H1 (cell line): ENCODE data around the gene IKZF3. TPM values are rescaled to one million over a fixed set of nuclear protein-coding genes. Genes with fewer than 3 reads are reported as not detected.

ENCODE experiments used
- CTCF ChIA-PET: fragments of 300-600 bp; sonication (Branson Sonifier 250); formaldehyde crosslinking; loops from one replicate; lab custom pipeline; 2021; ENCODE audit not compliant: partially characterized antibody; lab: Charles Lee
- POLR2A ChIA-PET: fragments of 300-600 bp; sonication (Branson Sonifier 250); formaldehyde crosslinking; loops from one replicate; lab custom pipeline; 2021; ENCODE audit warnings: inconsistent platforms; ENCODE audit not compliant: partially characterized antibody; lab: Charles Lee
- DNase-seq, 2 experiments: peaks; one replicate each; pipeline versions ENCODE4 v3.0.0 to v3.0.0-alpha.2; 2010 to 2022; ENCODE audit warnings: low spot score in 2 of 2, low read depth in 1 of 2, mixed read lengths in 1 of 2
- FAIRE-seq: peaks from 2 replicates; lab custom pipeline; 2011; peaks lifted over from hg19 to GRCh38; lab: Jason Lieb, UNC
- H2AFZ ChIP-seq: 2 replicates; pipeline ENCODE4 v1.8.1; 2012; ENCODE audit warnings: low read length, inconsistent platforms
- H2AK5ac ChIP-seq: 2 replicates; pipeline ENCODE4 v1.6.1; 2013; ENCODE audit warnings: low read depth, low read length
- H2BK120ac ChIP-seq: replicated peaks from 2 replicates; pipeline ENCODE3; 2013; ENCODE audit warnings: low read depth, low read length, inconsistent platforms
- H2BK12ac ChIP-seq: 2 replicates; pipeline ENCODE4 v1.6.1; 2013; ENCODE audit warnings: low read depth, low read length
- H2BK15ac ChIP-seq: 2 replicates; pipeline ENCODE4 v1.6.1; 2013; ENCODE audit warnings: low read length
- H2BK20ac ChIP-seq: 2 replicates; pipeline ENCODE4 v1.6.1; 2013; ENCODE audit warnings: low read length
- H2BK5ac ChIP-seq: 2 replicates; pipeline ENCODE4 v1.6.1; 2013; ENCODE audit warnings: low read depth, low read length
- H3K14ac ChIP-seq: 2 replicates; pipeline ENCODE4 v1.6.1; 2013; ENCODE audit warnings: inconsistent platforms; ENCODE audit not compliant: insufficient read length
- H3K18ac ChIP-seq: 2 replicates; pipeline ENCODE4 v1.6.1; 2013; ENCODE audit warnings: low read length; ENCODE audit errors: extremely low read depth
- H3K23ac ChIP-seq: 2 replicates; pipeline ENCODE4 v1.6.1; 2013; ENCODE audit warnings: inconsistent platforms; ENCODE audit not compliant: insufficient read length
- H3K23me2 ChIP-seq: 2 replicates; pipeline ENCODE4 v1.6.1; 2013; ENCODE audit warnings: low read depth, low read length
- H3K27ac ChIP-seq: 2 replicates; pipeline ENCODE4 v1.6.1; 2011; ENCODE audit warnings: low read depth, low read length, inconsistent platforms
- H3K27me3 ChIP-seq, 4 experiments: replicated peaks in 1 of 4; 1 replicate in 1 of 4; 2 replicates in 3 of 4; pipeline versions ENCODE4 v1.6.1 to v1.8.1; 2011 to 2013; ENCODE audit warnings: low read length in 3 of 4, mild to moderate bottlenecking in 3 of 4, inconsistent platforms in 2 of 4, mixed read lengths in 2 of 4, moderate library complexity in 1 of 4; ENCODE audit not compliant: control insufficient read depth in 3 of 4, insufficient read depth in 3 of 4; ENCODE audit errors: extremely low read depth in 1 of 4
- H3K36me3 ChIP-seq, 4 experiments: 2 replicates each; pipeline versions ENCODE4 v1.6.1 to v1.8.1; 2011 to 2013; ENCODE audit warnings: mild to moderate bottlenecking in 4 of 4, low read length in 3 of 4, moderate library complexity in 2 of 4, control low read depth in 1 of 4, inconsistent platforms in 1 of 4; ENCODE audit not compliant: insufficient read depth in 4 of 4, control insufficient read depth in 2 of 4
- H3K4ac ChIP-seq: replicated peaks from 2 replicates; pipeline ENCODE3; 2013; ENCODE audit warnings: low read length, low read depth, mixed read lengths, inconsistent platforms; ENCODE audit not compliant: insufficient read length
- H3K4me1 ChIP-seq, 4 experiments: replicated peaks in 1 of 4; 1 replicate in 1 of 4; 2 replicates in 3 of 4; pipeline versions ENCODE4 v1.6.1 to v1.8.1; 2011 to 2013; ENCODE audit warnings: low read length in 3 of 4, inconsistent platforms in 2 of 4, mixed read lengths in 1 of 4; ENCODE audit not compliant: insufficient read depth in 4 of 4, control insufficient read depth in 3 of 4
- H3K4me2 ChIP-seq, 2 experiments: 2 replicates each; pipeline versions ENCODE4 v1.6.1 to v1.8.1; 2011 to 2013; ENCODE audit warnings: low read depth in 2 of 2, low read length in 2 of 2, control low read depth in 1 of 2, inconsistent platforms in 1 of 2, mild to moderate bottlenecking in 1 of 2; ENCODE audit not compliant: insufficient read depth in 1 of 2
- H3K4me3 ChIP-seq, 4 experiments: fragments of 200-600, 300-600 bp in 1 of 4; sonication (generic), shearing (Covaris generic), sonication (Bioruptor Twin) in 1 of 4; 2 replicates each; pipeline versions ENCODE4 v1.5.1 to v1.8.1; 2011 to 2016; ENCODE audit warnings: low read length in 4 of 4, low read depth in 3 of 4, control low read depth in 2 of 4, inconsistent platforms in 2 of 4, mild to moderate bottlenecking in 2 of 4, mixed read lengths in 1 of 4, moderate library complexity in 1 of 4; ENCODE audit not compliant: insufficient read depth in 2 of 4; ENCODE audit errors: extremely low read depth in 1 of 4
- H3K56ac ChIP-seq: replicated peaks from 2 replicates; pipeline ENCODE3; 2013; ENCODE audit warnings: low read depth, mild to moderate bottlenecking, mixed read lengths, low read length, inconsistent platforms; ENCODE audit not compliant: insufficient read length
- H3K79me1 ChIP-seq: 2 replicates; pipeline ENCODE4 v1.6.1; 2013; ENCODE audit warnings: low read depth, low read length, control low read depth
- H3K79me2 ChIP-seq, 2 experiments: 2 replicates each; pipeline versions ENCODE4 v1.6.1 to v1.8.1; 2012 to 2013; ENCODE audit warnings: low read length in 2 of 2, mild to moderate bottlenecking in 2 of 2, inconsistent platforms in 1 of 2; ENCODE audit not compliant: insufficient read depth in 2 of 2, control insufficient read depth in 1 of 2
- H3K9ac ChIP-seq, 4 experiments: replicated peaks in 1 of 4; 1 replicate in 1 of 4; 2 replicates in 3 of 4; pipeline versions ENCODE4 v1.6.1 to v1.8.1; 2011 to 2013; ENCODE audit warnings: low read depth in 3 of 4, low read length in 3 of 4, control low read depth in 2 of 4, mild to moderate bottlenecking in 2 of 4, moderate library complexity in 2 of 4, inconsistent platforms in 1 of 4; ENCODE audit errors: extremely low read depth in 1 of 4
- H3K9me3 ChIP-seq, 2 experiments: 2 replicates each; pipeline versions ENCODE4 v1.6.1 to v1.8.1; 2012 to 2013; ENCODE audit warnings: mild to moderate bottlenecking in 2 of 2, moderate library complexity in 2 of 2, control low read depth in 1 of 2, inconsistent platforms in 1 of 2, low read depth in 1 of 2, low read length in 1 of 2, mixed read lengths in 1 of 2; ENCODE audit not compliant: insufficient read depth in 2 of 2
- H4K20me1 ChIP-seq, 2 experiments: replicated peaks in 1 of 2; 2 replicates each; pipeline versions ENCODE3 to v1.8.1; 2011 to 2013; ENCODE audit warnings: inconsistent platforms in 2 of 2, low read length in 2 of 2, mild to moderate bottlenecking in 1 of 2; ENCODE audit not compliant: insufficient read depth in 2 of 2, control insufficient read depth in 1 of 2
- H4K5ac ChIP-seq: 2 replicates; pipeline ENCODE4 v1.6.1; 2013; ENCODE audit warnings: low read length, low read depth, mixed read lengths, inconsistent platforms; ENCODE audit not compliant: insufficient read length
- H4K8ac ChIP-seq: 2 replicates; pipeline ENCODE4 v1.8.0; 2013; ENCODE audit warnings: mild to moderate bottlenecking, moderate library complexity, low read length, inconsistent platforms; ENCODE audit not compliant: insufficient read depth; ENCODE audit errors: extremely low read depth
- H4K91ac ChIP-seq: replicated peaks from 2 replicates; pipeline ENCODE3; 2013; ENCODE audit warnings: low read length, mixed read lengths, inconsistent platforms; ENCODE audit not compliant: insufficient read length
- BRCA1 ChIP-seq: IDR thresholded peaks from 2 replicates; pipeline ENCODE4 v1.6.1; 2012; ENCODE audit warnings: low read depth, low read length, improper control_type of control experiment
- CTBP2 ChIP-seq: IDR thresholded peaks from 2 replicates; pipeline ENCODE4 v1.7.0; 2011; ENCODE audit warnings: borderline replicate concordance, mild to moderate bottlenecking, moderate library complexity, mixed read lengths, low read length; ENCODE audit not compliant: insufficient read depth, insufficient read length
- EZH2 ChIP-seq: fragments of 200-600 bp; sonication (generic); IDR thresholded peaks from 2 replicates; pipeline ENCODE4 v1.7.1; 2012; ENCODE audit warnings: low read depth, mild to moderate bottlenecking, moderate library complexity, low read length, inconsistent platforms; ENCODE audit not compliant: severe bottlenecking
- KDM4A ChIP-seq: IDR thresholded peaks from one replicate; pipeline ENCODE4 v1.7.1; 2012; ENCODE audit warnings: low read depth, mild to moderate bottlenecking, moderate library complexity, low read length, inconsistent platforms; ENCODE audit not compliant: severe bottlenecking
- RFX5 ChIP-seq: IDR thresholded peaks from 2 replicates; pipeline ENCODE4 v1.6.1; 2011; ENCODE audit warnings: low read depth, low read length, improper control_type of control experiment, borderline replicate concordance
- WGBS, 2 experiments: shearing (Covaris generic) in 1 of 2; methylation state at CpG; one replicate each; pipeline versions ENCODE4 v1.1.6 to v1.1.7; 2013 to 2015; ENCODE audit warnings: low lambda C conversion rate in 2 of 2, mixed read lengths in 2 of 2, inconsistent platforms in 1 of 2, low coverage in 1 of 2, missing lambda C conversion rate in 1 of 2; ENCODE audit not compliant: insufficient replicate concordance in 2 of 2, insufficient coverage in 1 of 2, insufficient read length in 1 of 2; ENCODE audit errors: extremely low coverage in 1 of 2, missing lambda C conversion rate in 1 of 2; 5-methylcytosine and 5-hydroxymethylcytosine counted together
- polyA plus RNA-seq, 7 experiments: library from polyadenylated mRNA; depleted of rRNA in 3 of 7; stranded (reverse) in 5 of 7; unstranded in 2 of 7; fragments of >200 nt in 5 of 7; fragments of 200-250 nt in 2 of 7; gene quantifications; 1 replicate in 5 of 7; 2 replicates in 1 of 7; 4 replicates in 1 of 7; pipeline versions ENCODE4 v1.2.1 to v1.2.3, GENCODE V29; 2011 to 2013; ENCODE audit warnings: missing spikeins in 2 of 7, mixed read lengths in 2 of 7
- total RNA-seq: library from RNA; stranded (reverse); fragmentation: NEBNext Ultra II Directional; extraction: Animal tissue kit (Norgen Biotek cat#: 25700); gene quantifications from 2 replicates; pipeline ENCODE4 v1.2.1, GENCODE V29; 2021

IKZF3 gene
- total and polyA plus RNA-seq, 2 of the 8 experiments (the other 6 are each of a cell fraction or from before 2014, with no cell fraction given), result 0.23 to 0.56 TPM

GRCh38 chr17:39872751-39873150 lies 8.6 kb upstream of the IKZF3 start:
- H3K4me1 ChIP-seq, result no peaks in the 10 kb centered on the region; a peak in 1 of 7 replicates
- no peak overlapping the region for H3K27ac ChIP-seq
- DNase-seq, result no peak
- TF ChIP-seq RFX5 (no peak), KDM4A (no peak), CTBP2 (no peak), BRCA1 (no peak), EZH2 (no peak)
- H3K23me2 ChIP-seq, result no peaks in the 10 kb centered on the region
- H3K36me3 ChIP-seq, result no peaks in the 10 kb centered on the region
- no peak overlapping the region for H3K18ac ChIP-seq
- no peak overlapping the region for H2BK5ac ChIP-seq
- H4K20me1 ChIP-seq, result no peaks in the 10 kb centered on the region
- no peak overlapping the region for H2BK15ac ChIP-seq
- no peaks in the 10 kb centered on the region for H3K79me2 ChIP-seq
- H2BK20ac ChIP-seq, result no peak overlapping the region
- no peak overlapping the region for H3K4me2 ChIP-seq
- ChIA-PET POLR2A (no interaction called here), CTCF (interaction anchor here (0.6 to 1.8 kb wide), 8 partner anchors 10 to 112 kb away, joined by 3 to 5 read pairs (median 4); no protein-coding TSS in a partner anchor)
- H3K79me1 ChIP-seq, result no peaks in the 10 kb centered on the region
- H3K23ac ChIP-seq, result no peak overlapping the region
- H2AK5ac ChIP-seq, result no peak overlapping the region
- no peak overlapping the region for H3K4ac ChIP-seq
- FAIRE-seq, result no peak
- H2AFZ ChIP-seq, result no peak overlapping the region
- no peak overlapping the region for H4K8ac ChIP-seq
- H3K56ac ChIP-seq, result no peak overlapping the region
- no peak overlapping the region for H2BK120ac ChIP-seq
- H3K9ac ChIP-seq, result no peak overlapping the region
- peaks cover 0 to 4% (median 4%) of the 10 kb centered on the region in 4 experiments; a peak in 2 of 7 replicates for H3K27me3 ChIP-seq
- WGBS, 2 experiments, result 83% methylated on average over 2 of the region's 2 CpGs; no CpG with 5 or more reads in 1 of the 2 experiments
- H3K9me3 ChIP-seq, result no peaks in the 10 kb centered on the region
- H3K14ac ChIP-seq, result no peak overlapping the region
- no peak overlapping the region for H4K5ac ChIP-seq
- H2BK12ac ChIP-seq, result no peak overlapping the region
- H3K4me3 ChIP-seq, result no peak overlapping the region
- no peak overlapping the region for H4K91ac ChIP-seq
